Ascending aorta (tissue), 2 donors: ENCODE measurements around the gene TSPO2. TPM values are rescaled to one million over a fixed set of nuclear protein-coding genes. Genes with fewer than 3 reads are reported as not detected.

Experiments
- DNase-seq, 2 donors: peaks; one replicate each; pipeline ENCODE4 v3.0.0-alpha.2; 2019; ENCODE audit warnings: low spot score in 2 of 2
- H3K27ac ChIP-seq, 2 donors: fragments of 200-600 bp; sonication (generic); one replicate each; pipeline ENCODE4 v1.5.1; 2016 to 2017; ENCODE audit warnings: mild to moderate bottlenecking in 1 of 2
- H3K27me3 ChIP-seq: fragments of 200-600 bp; sonication (generic); one replicate; pipeline ENCODE4 v1.5.1; 2017
- H3K36me3 ChIP-seq, 2 donors: fragments of 200-600 bp; sonication (generic); one replicate each; pipeline ENCODE4 v1.5.1; 2016
- H3K4me1 ChIP-seq, 2 donors: fragments of 200-600 bp; sonication (generic); one replicate each; pipeline ENCODE4 v1.5.1; 2016 to 2017; ENCODE audit warnings: mild to moderate bottlenecking in 1 of 2
- H3K4me3 ChIP-seq, 2 donors: fragments of 200-600 bp; sonication (generic); one replicate each; pipeline ENCODE4 v1.5.1; 2016 to 2017; ENCODE audit warnings: mild to moderate bottlenecking in 1 of 2
- H3K9me3 ChIP-seq, 2 donors: fragments of 200-600 bp; sonication (generic); one replicate each; pipeline ENCODE4 v1.5.1; 2016
- CTCF ChIP-seq, 3 experiments: fragments of 200-600 bp in 2 of 3; fragments of 450-650 bp in 1 of 3; sonication (generic) in 2 of 3; IDR thresholded peaks; one replicate each; pipeline ENCODE4 v1.5.1; 2016 to 2019; ENCODE audit warnings: antibody characterized with exemption in 3 of 3, mild to moderate bottlenecking in 1 of 3, moderate library complexity in 1 of 3
- intact Hi-C: fragments of 100-400 bp; cut with DNase I; formaldehyde crosslinking; loops from one replicate; pipeline ENCODE4 v1.15.1; 2023
- total RNA-seq: library from RNA; depleted of rRNA; stranded (reverse); fragments of >200 nt; gene quantifications from one replicate; pipeline ENCODE4 v1.1.0, GENCODE V29; 2016

Gene TSPO2
- total RNA-seq, 1 donor from 2014 or later: not detected

- Histone ChIP-seq H3K9me3 (no peaks in the 10 kb centered on the region), H3K27ac (no peak overlapping the region), H3K4me3 (no peak overlapping the region), H3K36me3 (no peaks in the 10 kb centered on the region), H3K27me3 (no peaks in the 10 kb centered on the region), H3K4me1 (no peaks in the 10 kb centered on the region)
- TF ChIP-seq CTCF (IDR thresholded peaks at IDR 0.05): no peak
- no peak for DNase-seq
- intact Hi-C loops: no loop called here
These were observed 5.7 kb upstream of the TSPO2 start for GRCh38 chr6:41036601-41037000.

GRCh38 chr6:41037107-41037900, 5.0 kb upstream of the TSPO2 start:
- DNase-seq: no peak
- TF ChIP-seq CTCF (IDR thresholded peaks at IDR 0.05): no peak
- Histone ChIP-seq H3K27ac (no peak overlapping the region), H3K9me3 (no peaks in the 10 kb centered on the region), H3K36me3 (no peaks in the 10 kb centered on the region), H3K4me1 (no peaks in the 10 kb centered on the region), H3K4me3 (no peak overlapping the region), H3K27me3 (no peaks in the 10 kb centered on the region)
- intact Hi-C loops: no loop called here

- H3K27me3 ChIP-seq: no peaks in the 10 kb centered on the region
- intact Hi-C loops: no loop called here
- no peak overlapping the region for H3K27ac ChIP-seq
- no peaks in the 10 kb centered on the region for H3K36me3 ChIP-seq
- H3K4me1 ChIP-seq: no peaks in the 10 kb centered on the region
- TF ChIP-seq CTCF (IDR thresholded peaks at IDR 0.05): no peak
- no peaks in the 10 kb centered on the region for H3K9me3 ChIP-seq
- no peak for DNase-seq
- no peak overlapping the region for H3K4me3 ChIP-seq
These were observed 4.1 kb upstream of the TSPO2 start for GRCh38 chr6:41038205-41038604.

- Histone ChIP-seq H3K4me3 (no peak within 1 kb of the TSS), H3K27ac (no peak within 1 kb of the TSS), H3K36me3 (no peaks in the 10 kb centered on the region), H3K9me3 (no peaks in the 10 kb centered on the region), H3K4me1 (no peaks in the 10 kb centered on the region), H3K27me3 (no peaks in the 10 kb centered on the region)
- no peak for DNase-seq
- intact Hi-C loops: no loop called here
- peak in 2 of 3 experiments; percentile 29 to 45 for TF ChIP-seq CTCF (IDR thresholded peaks at IDR 0.05)
These were observed 2.9 kb upstream of the TSPO2 start, which contains the start of gene UNC5CL for GRCh38 chr6:41039060-41039998. Gene UNC5CL (minus strand): TSS chr6:41039221. CDS start chr6:41035074, 4,147 bp downstream.

- no peaks in the 10 kb centered on the region for H3K27me3 ChIP-seq
- intact Hi-C loops: no loop called here
- no peak for DNase-seq
- H3K4me3 ChIP-seq: no peak overlapping the region
- no peaks in the 10 kb centered on the region for H3K4me1 ChIP-seq
- H3K27ac ChIP-seq: no peak overlapping the region
- no peaks in the 10 kb centered on the region for H3K36me3 ChIP-seq
- no peaks in the 10 kb centered on the region for H3K9me3 ChIP-seq
- no peak for TF ChIP-seq CTCF (IDR thresholded peaks at IDR 0.05)
These were observed 1.9 kb upstream of the TSPO2 start for GRCh38 chr6:41040101-41040939.
